Measurements from ENCODE around the gene ZNF568. TPM values are rescaled to one million over a fixed set of nuclear protein-coding genes. Genes with fewer than 3 reads are reported as not detected.
A peak's percentile ranks its signal among the peaks of the same experiment; 100 is the strongest.

The ZNF568 gene
- total RNA-seq, 4 donors from 2014 or later = 3.0 to 10.2 (median 5.4) TPM

DNA sequence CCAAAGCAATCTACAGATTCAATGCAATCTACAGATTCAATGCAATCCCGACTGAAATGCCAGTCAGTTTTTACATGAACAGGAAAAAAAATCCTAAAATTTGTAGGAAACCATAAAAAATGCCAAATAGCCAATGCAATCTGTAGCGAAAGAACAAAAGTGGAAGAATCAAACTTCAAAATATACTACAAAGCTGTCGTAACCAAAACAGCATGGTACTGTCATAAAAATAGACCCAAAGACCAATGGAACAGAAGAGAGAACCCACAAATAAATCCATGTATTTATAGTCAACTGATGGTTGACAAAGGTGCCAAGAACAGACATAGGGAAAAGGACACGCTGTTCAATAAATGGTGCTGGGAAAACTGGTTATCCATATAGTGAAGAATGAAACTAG lies 17.7 kb upstream of the ZNF568 start:
- in situ Hi-C loops (cut with MboI; ENCODE audit: low sequenced_read_pairs in 4 of 4) = no loop called here
- H3K36me3 ChIP-seq = peaks cover 28 to 99% of the 10 kb centered on the region in 2 donors

DNA sequence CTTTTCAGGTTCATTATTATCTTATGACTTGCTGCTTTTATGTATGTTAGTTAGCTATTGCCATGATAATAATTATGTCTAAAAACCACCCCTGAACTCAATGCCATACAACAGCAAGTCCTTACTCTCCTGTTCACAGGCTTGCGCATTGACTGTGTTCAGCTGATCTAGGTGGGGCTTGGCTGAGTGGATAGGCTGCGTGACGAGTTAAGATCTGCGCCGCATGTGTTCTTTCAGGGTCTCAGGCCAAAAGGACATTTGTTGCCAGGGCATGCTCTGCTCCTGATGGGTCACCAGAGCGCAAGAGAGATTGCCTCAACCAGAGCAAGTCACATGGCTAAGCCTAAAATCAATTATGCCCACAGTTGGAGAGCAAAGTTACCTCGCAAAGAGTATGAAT lies 859 bp downstream of the ZNF568 start:
- no peak for TF ChIP-seq POLR2A (IDR thresholded peaks at IDR 0.05)
- TF ChIP-seq, protein P1, sequence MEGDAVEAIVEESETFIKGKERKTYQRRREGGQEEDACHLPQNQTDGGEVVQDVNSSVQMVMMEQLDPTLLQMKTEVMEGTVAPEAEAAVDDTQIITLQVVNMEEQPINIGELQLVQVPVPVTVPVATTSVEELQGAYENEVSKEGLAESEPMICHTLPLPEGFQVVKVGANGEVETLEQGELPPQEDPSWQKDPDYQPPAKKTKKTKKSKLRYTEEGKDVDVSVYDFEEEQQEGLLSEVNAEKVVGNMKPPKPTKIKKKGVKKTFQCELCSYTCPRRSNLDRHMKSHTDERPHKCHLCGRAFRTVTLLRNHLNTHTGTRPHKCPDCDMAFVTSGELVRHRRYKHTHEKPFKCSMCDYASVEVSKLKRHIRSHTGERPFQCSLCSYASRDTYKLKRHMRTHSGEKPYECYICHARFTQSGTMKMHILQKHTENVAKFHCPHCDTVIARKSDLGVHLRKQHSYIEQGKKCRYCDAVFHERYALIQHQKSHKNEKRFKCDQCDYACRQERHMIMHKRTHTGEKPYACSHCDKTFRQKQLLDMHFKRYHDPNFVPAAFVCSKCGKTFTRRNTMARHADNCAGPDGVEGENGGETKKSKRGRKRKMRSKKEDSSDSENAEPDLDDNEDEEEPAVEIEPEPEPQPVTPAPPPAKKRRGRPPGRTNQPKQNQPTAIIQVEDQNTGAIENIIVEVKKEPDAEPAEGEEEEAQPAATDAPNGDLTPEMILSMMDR (IDR thresholded peaks at IDR 0.05 in 4 of 5, conservative IDR thresholded peaks at IDR 0.05 in 1 of 5) = no peak
- intact Hi-C loops (cut with DNase I; ENCODE audit: low total_unique reads) = loop anchor here (1.0 to 5.0 kb wide), 7 partner anchors 56 to 550 kb away; partner anchors contain the start of genes ZNF345, ZNF420, ZNF566 and ZNF567

More for the DNA sequence above, 17.7 kb upstream of the ZNF568 start:
- no peaks in the 10 kb centered on the region for H3K4me1 ChIP-seq
- no peaks in the 10 kb centered on the region for H3K27me3 ChIP-seq
- no peak overlapping the region for H3K27ac ChIP-seq
- DNase-seq (no peak), ATAC-seq (no peak)
- peaks cover 26 to 77% (median 41%) of the 10 kb centered on the region in 3 donors for H3K9me3 ChIP-seq
- intact Hi-C loops (cut with DNase I; ENCODE audit: low total_unique reads) = no loop called here
- TF ChIP-seq POLR2A (IDR thresholded peaks at IDR 0.05) = no peak
- TF ChIP-seq, protein P1 (IDR thresholded peaks at IDR 0.05 in 4 of 5, conservative IDR thresholded peaks at IDR 0.05 in 1 of 5) = no peak
- peak overlapping the region in 1 of 4 donors; percentile 21 for H3K4me3 ChIP-seq

GRCh38 chr19:36918090-36918489 lies 2.0 kb downstream of the ZNF568 start:
- Histone ChIP-seq H3K36me3 (peaks cover 9 to 63% of the 10 kb centered on the region in 2 donors), H3K4me1 (peaks cover 8 to 12% of the 10 kb centered on the region in 2 donors), H3K27ac (no peak overlapping the region), H3K9me3 (no peaks in the 10 kb centered on the region), H3K27me3 (no peaks in the 10 kb centered on the region), H3K4me3 (no peak overlapping the region)
- DNase-seq = no peak
- TF ChIP-seq POLR2A (IDR thresholded peaks at IDR 0.05) = no peak
- TF ChIP-seq, protein P1 (IDR thresholded peaks at IDR 0.05 in 4 of 5, conservative IDR thresholded peaks at IDR 0.05 in 1 of 5) = no peak
- ATAC-seq = no peak
- intact Hi-C loops (cut with DNase I; ENCODE audit: low total_unique reads) (loop anchor here (5.0 kb wide), 2 partner anchors 231 to 431 kb away; partner anchors contain the start of genes ZNF566 and ZNF567), in situ Hi-C loops (cut with MboI; ENCODE audit: low sequenced_read_pairs in 4 of 4) (no loop called here)

More for the DNA sequence above, 859 bp downstream of the ZNF568 start:
- Histone ChIP-seq H3K9me3 (peaks cover 0 to 5% (median 0%) of the 10 kb centered on the region in 3 donors), H3K4me1 (peaks cover 8 to 12% of the 10 kb centered on the region in 2 donors), H3K4me3 (peak overlapping the region; percentile 82 to 98 (median 83)), H3K27me3 (no peaks in the 10 kb centered on the region), H3K36me3 (peaks cover 3 to 60% of the 10 kb centered on the region in 2 donors), H3K27ac (peak overlapping the region; percentile 92 to 97 (median 94))
- ATAC-seq (no peak), DNase-seq (no peak)
- in situ Hi-C loops (cut with MboI; ENCODE audit: low sequenced_read_pairs in 4 of 4) = no loop called here

GRCh38 chr19:36931684-36932083 lies 15.6 kb downstream of the ZNF568 start:
- ATAC-seq (no peak), DNase-seq (no peak)
- H3K36me3 ChIP-seq = peaks cover 3 to 60% of the 10 kb centered on the region in 2 donors

More at GRCh38 chr19:36931684-36932083, 15.6 kb downstream of the ZNF568 start:
- no peaks in the 10 kb centered on the region for H3K4me1 ChIP-seq
- H3K9me3 ChIP-seq = peaks cover 0 to 2% (median 0%) of the 10 kb centered on the region in 3 donors
- no peak overlapping the region for H3K4me3 ChIP-seq
- no peak overlapping the region for H3K27ac ChIP-seq
- in situ Hi-C loops (cut with MboI; ENCODE audit: low sequenced_read_pairs in 4 of 4) = no loop called here
- H3K27me3 ChIP-seq = no peaks in the 10 kb centered on the region
- intact Hi-C loops (cut with DNase I; ENCODE audit: low total_unique reads) = no loop called here
- TF ChIP-seq, protein P1 (IDR thresholded peaks at IDR 0.05 in 4 of 5, conservative IDR thresholded peaks at IDR 0.05 in 1 of 5) = no peak
- no peak for TF ChIP-seq POLR2A (IDR thresholded peaks at IDR 0.05)

Data from gastrocnemius medialis (tissue), 4 donors.